HG02973 (cell line): ENCODE data around the gene MAPK4.
"Not testable (repeated sequence)": the region's sequence is repeated elsewhere in the genome, so short reads cannot be mapped to it uniquely, and the experiment has no call there.

Source experiments
- ATAC-seq: cut with Tn5 transposase; IDR thresholded peaks from one replicate; pipeline ENCODE4 v1.9.1; 2021; ENCODE audit warnings: moderate library complexity; ENCODE audit not compliant: unreplicated experiment

The MAPK4 gene

DNA sequence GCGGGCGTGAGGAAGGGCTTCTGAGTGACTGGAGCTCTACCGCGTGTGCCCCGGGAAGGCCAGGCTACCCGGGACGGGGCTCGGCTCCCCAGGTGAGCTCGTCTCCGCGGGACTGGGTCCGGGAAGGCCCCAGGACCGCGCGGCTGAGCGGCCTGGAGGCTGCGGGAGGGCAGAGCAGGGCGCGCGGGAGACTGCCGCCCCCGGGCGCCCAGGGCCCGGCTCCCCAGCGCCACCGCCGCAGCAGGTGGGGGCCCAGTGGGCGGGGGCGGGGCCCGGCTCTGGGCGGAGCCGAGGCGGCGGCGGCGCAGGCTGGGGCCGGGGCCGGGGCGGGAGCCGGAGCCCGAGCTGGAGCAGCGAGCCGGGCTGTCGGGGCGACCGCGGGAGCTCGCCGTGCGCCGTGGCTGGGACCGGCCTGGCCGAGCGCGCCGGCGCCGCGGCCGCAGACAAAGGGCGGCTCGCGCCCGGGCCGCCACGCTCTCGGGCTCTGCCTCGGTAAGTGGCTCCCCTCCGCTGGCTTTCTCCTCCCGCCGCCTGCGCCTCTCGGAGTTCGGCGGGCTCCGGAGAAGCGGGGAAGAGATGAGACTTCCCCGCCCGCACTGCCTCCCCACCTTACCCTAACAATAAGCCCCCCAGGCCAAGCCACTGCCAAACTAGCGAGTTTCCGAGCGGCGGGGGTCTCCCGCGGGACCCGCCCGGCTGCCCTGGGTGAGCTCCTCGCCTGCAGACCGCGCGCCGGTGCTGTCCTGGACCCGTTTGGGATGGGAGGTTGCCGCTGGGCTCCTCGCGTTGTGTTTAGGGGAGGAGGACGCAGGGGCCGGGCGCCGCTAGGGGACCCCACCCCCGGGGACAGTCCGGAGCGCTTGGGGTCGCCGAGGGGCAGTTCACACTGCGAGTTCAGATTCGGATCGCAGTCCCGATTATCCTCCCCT, at the start of gene MAPK4:
TSS of gene MAPK4 (plus strand) at position 336 of the 929 bp plus-strand sequence. CDS start 103,872 bp downstream, outside the sequence.
- peak; percentile 41 for ATAC-seq

GRCh38 chr18:50517277-50517676, 42.6 kb upstream of the MAPK4 start:
- ATAC-seq = not testable (repeated sequence)

DNA sequence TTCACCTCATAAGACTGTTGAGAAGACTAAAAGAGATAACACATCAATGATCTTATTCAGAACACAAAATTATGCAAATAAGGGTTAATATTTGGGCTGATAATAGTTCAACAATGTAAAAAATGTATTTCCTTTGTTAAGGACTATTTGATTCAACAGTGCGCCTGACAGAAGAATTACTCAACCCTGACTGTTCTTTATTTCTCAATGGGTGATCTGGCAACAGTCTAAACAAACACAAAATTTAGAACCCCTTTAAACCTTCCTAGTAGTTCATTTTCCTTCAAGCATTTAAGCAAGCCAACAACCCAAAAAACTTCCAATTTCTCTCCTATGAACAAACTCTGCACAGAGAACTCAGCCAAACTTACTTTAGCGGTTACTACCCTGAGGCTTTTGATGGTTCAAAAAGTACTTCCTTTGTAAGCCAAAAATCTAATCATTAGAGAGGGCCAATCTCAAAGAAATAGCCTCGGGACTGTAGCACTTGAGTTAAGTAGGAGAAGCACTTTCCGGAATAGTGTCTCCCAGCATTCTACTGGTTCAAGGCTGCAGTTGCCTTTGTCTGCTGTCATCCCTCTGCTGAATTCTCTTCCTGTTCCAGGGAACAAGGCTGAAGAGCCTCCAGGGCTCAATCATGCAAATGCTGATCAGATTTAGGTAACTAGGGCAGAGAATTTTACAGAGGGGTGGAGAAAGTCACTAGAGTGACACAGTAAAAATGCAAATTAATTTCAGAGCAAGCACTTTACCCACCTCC, 40.9 kb upstream of the MAPK4 start:
- no peak for ATAC-seq

DNA sequence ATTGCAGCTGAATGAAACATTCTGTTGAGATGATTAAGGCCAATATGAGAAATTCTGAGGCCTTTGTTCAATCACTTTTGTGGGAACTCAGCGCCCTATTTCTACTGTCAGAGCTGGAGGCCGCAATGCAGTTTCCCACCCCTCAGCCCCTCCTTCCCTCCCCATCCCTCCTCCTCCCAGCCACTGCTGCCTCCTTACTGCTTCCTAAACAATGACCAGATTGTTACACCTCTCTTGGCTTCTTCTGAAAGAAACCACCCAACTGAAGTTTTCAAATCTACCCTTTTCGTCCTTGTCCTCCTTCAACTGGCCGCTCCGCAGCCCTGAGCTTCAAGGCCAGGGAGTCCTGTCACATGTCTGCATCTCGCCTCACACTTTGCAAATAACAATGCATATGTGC, 36.7 kb upstream of the MAPK4 start:
- no peak for ATAC-seq

- ATAC-seq = no peak
Observed at GRCh38 chr18:50527636-50528307, 32.1 kb upstream of the MAPK4 start.

DNA sequence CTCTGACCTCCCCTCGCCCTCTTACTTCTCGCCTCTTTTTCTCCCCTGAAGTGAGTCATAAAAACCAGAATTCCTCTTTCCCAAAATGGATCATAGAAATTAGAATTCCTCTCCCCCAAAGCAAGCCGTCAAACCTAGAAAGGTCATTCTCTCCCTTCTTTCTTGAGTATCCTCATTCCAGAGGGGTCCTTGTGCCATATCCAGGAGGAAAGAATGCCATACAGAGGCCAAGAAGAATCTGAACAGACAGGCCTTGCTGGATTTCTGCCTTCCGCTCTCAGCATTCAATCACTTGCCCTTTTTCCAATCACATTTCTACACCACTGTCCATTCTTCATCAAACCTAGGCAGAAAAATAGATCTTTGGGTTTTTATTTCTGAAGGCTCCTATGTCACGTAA, 31.1 kb upstream of the MAPK4 start:
- no peak for ATAC-seq

- ATAC-seq = not testable (repeated sequence)
Observed at GRCh38 chr18:50533822-50534221, 26.1 kb upstream of the MAPK4 start.

- ATAC-seq = not testable (repeated sequence)
Observed at GRCh38 chr18:50544476-50544875, 15.4 kb upstream of the MAPK4 start.

GRCh38 chr18:50545936-50546335, 14.0 kb upstream of the MAPK4 start:
- ATAC-seq = no peak

- ATAC-seq = no peak
Observed at GRCh38 chr18:50548160-50548559, 11.7 kb upstream of the MAPK4 start.

- ATAC-seq = not testable (repeated sequence)
Observed at GRCh38 chr18:50551651-50552050, 8.2 kb upstream of the MAPK4 start.

- no peak for ATAC-seq
Observed at GRCh38 chr18:50558157-50558556, 1.7 kb upstream of the MAPK4 start.

DNA sequence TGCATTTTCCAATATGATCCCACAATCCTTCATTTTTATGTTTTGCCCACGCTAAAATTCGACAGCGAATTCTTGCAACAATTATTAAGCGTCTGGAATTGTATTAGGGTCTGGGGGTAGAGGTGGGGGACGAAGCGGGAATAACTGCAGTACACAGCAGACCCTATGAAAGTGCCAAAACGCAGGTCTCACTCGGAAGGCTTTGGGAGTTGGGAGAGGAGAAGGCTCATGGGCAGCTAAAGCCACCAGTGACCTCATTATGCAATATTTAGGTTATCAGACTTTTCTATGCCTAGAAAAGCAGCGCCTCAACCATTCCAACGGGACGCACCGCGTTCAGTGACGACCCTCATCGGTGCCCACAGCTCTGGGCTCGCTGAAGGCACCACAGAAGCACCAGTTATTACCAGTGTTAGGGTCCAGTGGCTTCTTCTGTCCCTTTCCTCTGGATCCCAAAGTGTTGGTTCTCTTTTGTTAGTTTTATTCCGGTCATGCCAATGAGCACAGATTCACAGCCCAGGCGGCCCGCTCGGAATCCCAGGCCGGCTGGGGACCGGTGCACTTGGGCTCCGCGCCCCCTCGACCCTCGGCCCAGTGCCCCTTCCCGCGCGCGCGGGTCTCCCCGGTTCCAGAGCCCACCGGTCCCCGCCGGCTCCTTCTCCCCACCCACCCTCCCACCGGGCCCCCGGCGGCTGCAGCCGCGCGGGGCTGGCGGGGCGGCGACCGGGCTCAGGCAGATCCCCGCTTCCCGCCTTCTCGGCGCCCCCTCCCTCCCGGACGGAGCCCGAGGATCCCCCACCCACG, 737 bp upstream of the MAPK4 start:
- no peak for ATAC-seq

GRCh38 chr18:50560681-50561629, 1.1 kb downstream of the MAPK4 start:
- no peak for ATAC-seq

GRCh38 chr18:50562258-50562657, 2.4 kb downstream of the MAPK4 start:
- ATAC-seq = not testable (repeated sequence)

GRCh38 chr18:50562686-50563085, 2.8 kb downstream of the MAPK4 start:
- no peak for ATAC-seq

GRCh38 chr18:50563376-50563775, 3.5 kb downstream of the MAPK4 start:
- no peak for ATAC-seq

DNA sequence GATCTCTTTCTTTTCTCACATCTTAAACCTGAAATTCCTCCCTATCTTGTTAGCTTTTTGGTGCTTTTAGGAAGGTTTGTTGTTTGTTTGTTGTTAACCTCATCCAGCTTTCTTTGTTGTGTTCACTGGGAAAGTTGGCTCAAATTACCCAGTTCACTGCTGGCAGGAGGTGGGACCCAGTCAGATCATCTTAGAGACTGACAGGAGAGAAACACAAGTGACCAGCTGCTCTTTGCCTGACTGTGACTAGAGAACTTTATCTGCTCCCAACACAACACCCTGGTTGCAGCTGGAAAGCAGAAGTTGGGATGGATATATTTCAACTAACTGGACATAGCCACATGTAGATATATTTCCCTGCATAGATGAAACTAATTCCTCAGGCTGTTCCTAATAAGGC, 10.0 kb downstream of the MAPK4 start:
- ATAC-seq = no peak

GRCh38 chr18:50571606-50572005, 11.7 kb downstream of the MAPK4 start:
- ATAC-seq = no peak
